Suprapubic skin (tissue), 4 donors: ENCODE results near the gene PSENEN.
A peak's percentile ranks its signal among the peaks of the same experiment; 100 is the strongest.

Experiments used
- CTCF ChIP-seq, 2 donors: fragments of 200-600 bp in 1 of 2; fragments of 450-650 bp in 1 of 2; sonication (generic) in 1 of 2; IDR thresholded peaks; one replicate each; pipeline ENCODE4 v1.5.1; 2016 to 2019; ENCODE audit warnings: antibody characterized with exemption in 2 of 2, mild to moderate bottlenecking in 1 of 2, moderate library complexity in 1 of 2
- EP300 ChIP-seq: sonication (generic); formaldehyde crosslinking; IDR thresholded peaks from one replicate; pipeline ENCODE4 v1.6.1; 2017; ENCODE audit warnings: antibody characterized with exemption
- POLR2A ChIP-seq, 2 donors: fragments of 450-650 bp; IDR thresholded peaks; one replicate each; pipeline ENCODE4 v1.6.1; 2017; ENCODE audit warnings: antibody characterized with exemption in 2 of 2, mild to moderate bottlenecking in 2 of 2, moderate library complexity in 2 of 2
- POLR2AphosphoS5 ChIP-seq, 3 donors: sonication (generic); formaldehyde crosslinking; IDR thresholded peaks; one replicate each; pipeline ENCODE4 v1.6.1; 2017; ENCODE audit warnings: antibody characterized with exemption in 3 of 3

- TF ChIP-seq CTCF (IDR thresholded peaks at IDR 0.05), result peak; percentile 66 to 87
- TF ChIP-seq POLR2A (IDR thresholded peaks at IDR 0.05), result peak in 1 of 2 donors; percentile 6
- TF ChIP-seq EP300, result no peak
- TF ChIP-seq POLR2AphosphoS5 (IDR thresholded peaks at IDR 0.05), result no peak
Measured at GRCh38 chr19:35716801-35717664, 28.4 kb upstream of the PSENEN start.
